K562 (cell line): ENCODE results near the gene STIL. TPM values are rescaled to one million over a fixed set of nuclear protein-coding genes. Genes with fewer than 3 reads are reported as not detected.

Source experiments
- CBX1 ChIP-seq: sonication (generic); IDR thresholded peaks from 2 replicates; pipeline ENCODE4 v1.6.1; 2016; ENCODE audit warnings: antibody characterized with exemption, low read depth, mild to moderate bottlenecking
- EP300 ChIP-seq: IDR thresholded peaks from 2 replicates; pipeline ENCODE4 v1.6.1; 2012; ENCODE audit warnings: low read length, improper control_type of control experiment
- KLF16 ChIP-seq: IDR thresholded peaks from 2 replicates; pipeline ENCODE4 v1.6.1; 2016; ENCODE audit warnings: antibody characterized with exemption
- MECOM ChIP-seq: fragments of 250-450 bp; sonication (Bioruptor Pico); IDR thresholded peaks from 2 replicates; pipeline ENCODE4 v1.8.0; 2022; ENCODE audit warnings: inconsistent platforms
- MYNN ChIP-seq, 2 experiments: sonication (generic); formaldehyde crosslinking in 1 of 2; IDR thresholded peaks; 2 replicates each; pipeline versions ENCODE4 v1.5.0 to v1.6.1; 2016 to 2020; ENCODE audit warnings: antibody characterized with exemption in 1 of 2, missing genetic modification reagents in 1 of 2
- PHTF2 ChIP-seq: fragments of 250-450 bp; sonication (Bioruptor Pico); IDR thresholded peaks from 2 replicates; pipeline ENCODE4 v1.5.0; 2021; ENCODE audit warnings: mild to moderate bottlenecking
- SIX5 ChIP-seq, 2 experiments: IDR thresholded peaks; 2 replicates each; pipeline ENCODE4 v1.6.1; 2011; ENCODE audit warnings: low read length in 2 of 2, borderline replicate concordance in 1 of 2, low read depth in 1 of 2, mild to moderate bottlenecking in 1 of 2, moderate library complexity in 1 of 2; ENCODE audit not compliant: insufficient read depth in 1 of 2
- SMAD2 ChIP-seq: fragments of 150-350 bp; IDR thresholded peaks from 2 replicates; pipeline ENCODE4 v1.6.1; 2014; ENCODE audit warnings: low read depth, mild to moderate bottlenecking, low read length
- SP1 ChIP-seq: sonication (generic); formaldehyde crosslinking; IDR thresholded peaks from 2 replicates; pipeline ENCODE4 v1.8.1; 2022; ENCODE audit warnings: mild to moderate bottlenecking, missing genetic modification reagents
- SPI1 ChIP-seq: IDR thresholded peaks from 2 replicates; pipeline ENCODE4 v1.6.1; 2011; ENCODE audit warnings: low read depth, low read length, control low read depth, borderline replicate concordance
- ZNF316 ChIP-seq: fragments of 450-650 bp; IDR thresholded peaks from 2 replicates; pipeline ENCODE4 v1.6.1; 2016
- polyA plus RNA-seq, 8 experiments: library from polyadenylated mRNA; depleted of rRNA in 4 of 8; stranded (reverse) in 5 of 8; unstranded in 3 of 8; fragments of >200 nt; fragmentation: Nextera tagmentation in 2 of 8; fragmentation: Illumina TruSeq in 1 of 8; extraction: Ambion mirVana in 2 of 8; extraction: Trizol in 1 of 8; gene quantifications; 2 replicates each; pipeline versions ENCODE4 v1.2.1 to v1.2.3, GENCODE V29; 2011 to 2014; ENCODE audit warnings: inconsistent platforms in 1 of 8, missing spikeins in 1 of 8
- total RNA-seq, 7 experiments: library from RNA; depleted of rRNA in 6 of 7; stranded (reverse); fragments of >200 nt in 6 of 7; fragmentation: Illumina TruSeq in 2 of 7; extraction: Trizol in 2 of 7; gene quantifications; 2 replicates each; pipeline versions ENCODE4 v1.2.1 to v1.2.3, GENCODE V29; 2011 to 2021; ENCODE audit warnings: low replicate concordance in 1 of 7
- TF ChIP-seq, protein P1 (sequence below): sonication (generic); formaldehyde crosslinking; IDR thresholded peaks from 2 replicates; pipeline ENCODE4 v1.8.0; 2023; ENCODE audit warnings: missing genetic modification reagents, mild to moderate bottlenecking, borderline replicate concordance
- TF ChIP-seq, protein P2 (sequence below), 2 experiments: fragments of 450-650 bp; IDR thresholded peaks; 2 replicates each; pipeline ENCODE4 v1.6.1; 2018; ENCODE audit warnings: mild to moderate bottlenecking in 2 of 2, low read depth in 1 of 2; ENCODE audit not compliant: partially characterized antibody in 2 of 2
- TF ChIP-seq, protein P3 (sequence below): fragments of 250-450 bp; sonication (Bioruptor Pico); IDR thresholded peaks from 2 replicates; pipeline ENCODE4 v1.8.0; 2021; ENCODE audit warnings: mild to moderate bottlenecking, moderate library complexity
- TF ChIP-seq, protein P4 (sequence below), 2 experiments: fragments of 450-650 bp; conservative IDR thresholded peaks; 2 replicates each; pipeline ENCODE4 v1.6.1; 2017; ENCODE audit warnings: mild to moderate bottlenecking in 2 of 2, moderate library complexity in 2 of 2

Gene STIL
- total and polyA plus RNA-seq, 9 of the 15 experiments (the other 6 are each of a cell fraction or from before 2014, with no cell fraction given), result 10.5 to 77.4 (median 39.6) TPM

DNA sequence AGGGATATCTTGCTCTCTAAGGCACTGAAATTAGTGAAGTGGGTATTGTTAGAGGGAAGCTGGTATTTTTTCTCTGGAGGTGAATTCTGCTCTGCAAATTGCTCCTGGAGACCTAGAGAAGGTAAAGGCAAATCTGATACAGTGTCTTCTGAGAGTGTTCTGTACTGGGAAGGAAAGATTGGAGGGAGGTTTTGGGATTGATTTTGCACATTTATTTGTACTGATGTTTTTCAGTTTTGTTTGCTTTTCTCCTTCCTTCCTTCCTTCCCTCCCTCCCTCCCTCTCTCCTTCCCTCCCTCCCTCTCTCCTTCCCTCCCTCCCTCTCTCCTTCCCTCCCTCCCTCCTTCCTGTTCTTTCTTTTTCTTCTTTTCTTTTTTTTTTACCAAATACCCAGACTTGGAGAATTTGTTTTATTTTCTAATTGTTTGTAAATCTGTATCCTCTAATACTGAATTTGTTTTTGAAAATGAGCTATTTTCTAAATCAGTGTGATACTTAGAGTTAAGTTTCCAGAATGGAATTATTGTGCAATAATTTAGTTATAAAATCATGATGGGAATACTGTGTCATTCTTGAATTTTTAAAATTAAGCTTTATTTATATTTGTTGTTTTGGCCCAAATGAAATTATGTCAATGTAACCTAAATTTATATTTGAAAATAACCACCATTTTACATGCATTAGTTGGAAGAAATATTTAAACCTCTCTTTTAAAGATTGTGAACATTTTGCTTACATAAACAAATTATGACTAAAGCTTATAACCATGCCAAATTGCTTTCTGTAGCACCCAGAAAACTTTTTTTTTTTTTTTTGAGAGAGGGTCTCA is 24.5 kb upstream of the STIL start (continued):
- TF ChIP-seq, protein P1, sequence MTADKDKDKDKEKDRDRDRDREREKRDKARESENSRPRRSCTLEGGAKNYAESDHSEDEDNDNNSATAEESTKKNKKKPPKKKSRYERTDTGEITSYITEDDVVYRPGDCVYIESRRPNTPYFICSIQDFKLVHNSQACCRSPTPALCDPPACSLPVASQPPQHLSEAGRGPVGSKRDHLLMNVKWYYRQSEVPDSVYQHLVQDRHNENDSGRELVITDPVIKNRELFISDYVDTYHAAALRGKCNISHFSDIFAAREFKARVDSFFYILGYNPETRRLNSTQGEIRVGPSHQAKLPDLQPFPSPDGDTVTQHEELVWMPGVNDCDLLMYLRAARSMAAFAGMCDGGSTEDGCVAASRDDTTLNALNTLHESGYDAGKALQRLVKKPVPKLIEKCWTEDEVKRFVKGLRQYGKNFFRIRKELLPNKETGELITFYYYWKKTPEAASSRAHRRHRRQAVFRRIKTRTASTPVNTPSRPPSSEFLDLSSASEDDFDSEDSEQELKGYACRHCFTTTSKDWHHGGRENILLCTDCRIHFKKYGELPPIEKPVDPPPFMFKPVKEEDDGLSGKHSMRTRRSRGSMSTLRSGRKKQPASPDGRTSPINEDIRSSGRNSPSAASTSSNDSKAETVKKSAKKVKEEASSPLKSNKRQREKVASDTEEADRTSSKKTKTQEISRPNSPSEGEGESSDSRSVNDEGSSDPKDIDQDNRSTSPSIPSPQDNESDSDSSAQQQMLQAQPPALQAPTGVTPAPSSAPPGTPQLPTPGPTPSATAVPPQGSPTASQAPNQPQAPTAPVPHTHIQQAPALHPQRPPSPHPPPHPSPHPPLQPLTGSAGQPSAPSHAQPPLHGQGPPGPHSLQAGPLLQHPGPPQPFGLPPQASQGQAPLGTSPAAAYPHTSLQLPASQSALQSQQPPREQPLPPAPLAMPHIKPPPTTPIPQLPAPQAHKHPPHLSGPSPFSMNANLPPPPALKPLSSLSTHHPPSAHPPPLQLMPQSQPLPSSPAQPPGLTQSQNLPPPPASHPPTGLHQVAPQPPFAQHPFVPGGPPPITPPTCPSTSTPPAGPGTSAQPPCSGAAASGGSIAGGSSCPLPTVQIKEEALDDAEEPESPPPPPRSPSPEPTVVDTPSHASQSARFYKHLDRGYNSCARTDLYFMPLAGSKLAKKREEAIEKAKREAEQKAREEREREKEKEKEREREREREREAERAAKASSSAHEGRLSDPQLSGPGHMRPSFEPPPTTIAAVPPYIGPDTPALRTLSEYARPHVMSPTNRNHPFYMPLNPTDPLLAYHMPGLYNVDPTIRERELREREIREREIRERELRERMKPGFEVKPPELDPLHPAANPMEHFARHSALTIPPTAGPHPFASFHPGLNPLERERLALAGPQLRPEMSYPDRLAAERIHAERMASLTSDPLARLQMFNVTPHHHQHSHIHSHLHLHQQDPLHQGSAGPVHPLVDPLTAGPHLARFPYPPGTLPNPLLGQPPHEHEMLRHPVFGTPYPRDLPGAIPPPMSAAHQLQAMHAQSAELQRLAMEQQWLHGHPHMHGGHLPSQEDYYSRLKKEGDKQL, result no peak
- TF ChIP-seq PHTF2 (CRISPR knock-in tag) (no peak), SIX5 (IDR thresholded peaks at IDR 0.05; ENCODE audit: borderline replicate concordance in 1 of 2, insufficient read depth in 1 of 2, low read depth in 1 of 2, low read length in 2 of 2) (no peak), KLF16 (no peak), ZNF316 (peak; percentile 94), SPI1 (no peak), CBX1 (no peak), SP1 (CRISPR knock-in tag) (no peak), MECOM (CRISPR knock-in tag) (no peak), EP300 (no peak), SMAD2 (no peak), MYNN (IDR thresholded peaks at IDR 0.05) (no peak), MYNN (CRISPR knock-in tag; IDR thresholded peaks at IDR 0.05) (no peak)
- TF ChIP-seq, protein P2, sequence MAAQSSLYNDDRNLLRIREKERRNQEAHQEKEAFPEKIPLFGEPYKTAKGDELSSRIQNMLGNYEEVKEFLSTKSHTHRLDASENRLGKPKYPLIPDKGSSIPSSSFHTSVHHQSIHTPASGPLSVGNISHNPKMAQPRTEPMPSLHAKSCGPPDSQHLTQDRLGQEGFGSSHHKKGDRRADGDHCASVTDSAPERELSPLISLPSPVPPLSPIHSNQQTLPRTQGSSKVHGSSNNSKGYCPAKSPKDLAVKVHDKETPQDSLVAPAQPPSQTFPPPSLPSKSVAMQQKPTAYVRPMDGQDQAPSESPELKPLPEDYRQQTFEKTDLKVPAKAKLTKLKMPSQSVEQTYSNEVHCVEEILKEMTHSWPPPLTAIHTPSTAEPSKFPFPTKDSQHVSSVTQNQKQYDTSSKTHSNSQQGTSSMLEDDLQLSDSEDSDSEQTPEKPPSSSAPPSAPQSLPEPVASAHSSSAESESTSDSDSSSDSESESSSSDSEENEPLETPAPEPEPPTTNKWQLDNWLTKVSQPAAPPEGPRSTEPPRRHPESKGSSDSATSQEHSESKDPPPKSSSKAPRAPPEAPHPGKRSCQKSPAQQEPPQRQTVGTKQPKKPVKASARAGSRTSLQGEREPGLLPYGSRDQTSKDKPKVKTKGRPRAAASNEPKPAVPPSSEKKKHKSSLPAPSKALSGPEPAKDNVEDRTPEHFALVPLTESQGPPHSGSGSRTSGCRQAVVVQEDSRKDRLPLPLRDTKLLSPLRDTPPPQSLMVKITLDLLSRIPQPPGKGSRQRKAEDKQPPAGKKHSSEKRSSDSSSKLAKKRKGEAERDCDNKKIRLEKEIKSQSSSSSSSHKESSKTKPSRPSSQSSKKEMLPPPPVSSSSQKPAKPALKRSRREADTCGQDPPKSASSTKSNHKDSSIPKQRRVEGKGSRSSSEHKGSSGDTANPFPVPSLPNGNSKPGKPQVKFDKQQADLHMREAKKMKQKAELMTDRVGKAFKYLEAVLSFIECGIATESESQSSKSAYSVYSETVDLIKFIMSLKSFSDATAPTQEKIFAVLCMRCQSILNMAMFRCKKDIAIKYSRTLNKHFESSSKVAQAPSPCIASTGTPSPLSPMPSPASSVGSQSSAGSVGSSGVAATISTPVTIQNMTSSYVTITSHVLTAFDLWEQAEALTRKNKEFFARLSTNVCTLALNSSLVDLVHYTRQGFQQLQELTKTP (IDR thresholded peaks at IDR 0.05; ENCODE audit: low read depth in 1 of 2, partially characterized antibody in 2 of 2), result no peak
- TF ChIP-seq, protein P3, sequence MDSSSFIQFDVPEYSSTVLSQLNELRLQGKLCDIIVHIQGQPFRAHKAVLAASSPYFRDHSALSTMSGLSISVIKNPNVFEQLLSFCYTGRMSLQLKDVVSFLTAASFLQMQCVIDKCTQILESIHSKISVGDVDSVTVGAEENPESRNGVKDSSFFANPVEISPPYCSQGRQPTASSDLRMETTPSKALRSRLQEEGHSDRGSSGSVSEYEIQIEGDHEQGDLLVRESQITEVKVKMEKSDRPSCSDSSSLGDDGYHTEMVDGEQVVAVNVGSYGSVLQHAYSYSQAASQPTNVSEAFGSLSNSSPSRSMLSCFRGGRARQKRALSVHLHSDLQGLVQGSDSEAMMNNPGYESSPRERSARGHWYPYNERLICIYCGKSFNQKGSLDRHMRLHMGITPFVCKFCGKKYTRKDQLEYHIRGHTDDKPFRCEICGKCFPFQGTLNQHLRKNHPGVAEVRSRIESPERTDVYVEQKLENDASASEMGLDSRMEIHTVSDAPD (CRISPR knock-in tag), result no peak
- TF ChIP-seq, protein P4, sequence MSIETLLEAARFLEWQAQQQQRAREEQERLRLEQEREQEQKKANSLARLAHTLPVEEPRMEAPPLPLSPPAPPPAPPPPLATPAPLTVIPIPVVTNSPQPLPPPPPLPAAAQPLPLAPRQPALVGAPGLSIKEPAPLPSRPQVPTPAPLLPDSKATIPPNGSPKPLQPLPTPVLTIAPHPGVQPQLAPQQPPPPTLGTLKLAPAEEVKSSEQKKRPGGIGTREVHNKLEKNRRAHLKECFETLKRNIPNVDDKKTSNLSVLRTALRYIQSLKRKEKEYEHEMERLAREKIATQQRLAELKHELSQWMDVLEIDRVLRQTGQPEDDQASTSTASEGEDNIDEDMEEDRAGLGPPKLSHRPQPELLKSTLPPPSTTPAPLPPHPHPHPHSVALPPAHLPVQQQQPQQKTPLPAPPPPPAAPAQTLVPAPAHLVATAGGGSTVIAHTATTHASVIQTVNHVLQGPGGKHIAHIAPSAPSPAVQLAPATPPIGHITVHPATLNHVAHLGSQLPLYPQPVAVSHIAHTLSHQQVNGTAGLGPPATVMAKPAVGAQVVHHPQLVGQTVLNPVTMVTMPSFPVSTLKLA (conservative IDR thresholded peaks at IDR 0.05), result no peak
